ENCODE data around the gene FMN1.

GRCh38 chr15:32956711-32957110, 237.8 kb downstream of the FMN1 start:
- TF ChIP-seq EMX1 (CRISPR knock-in tag; IDR thresholded peaks at IDR 0.05): no peak
- TF ChIP-seq SP1 (CRISPR knock-in tag; conservative IDR thresholded peaks at IDR 0.05): no peak
- no peak for TF ChIP-seq CTCF (IDR thresholded peaks at IDR 0.05)
- no peak for TF ChIP-seq SOX15 (CRISPR knock-in tag; IDR thresholded peaks at IDR 0.05)
- no peak for TF ChIP-seq ETV6 (CRISPR knock-in tag; IDR thresholded peaks at IDR 0.05)
- no peak for TF ChIP-seq NFE2L1 (CRISPR knock-in tag; IDR thresholded peaks at IDR 0.05)
- no peak for TF ChIP-seq ESRRA (CRISPR knock-in tag; IDR thresholded peaks at IDR 0.05; ENCODE audit: borderline replicate concordance)
- TF ChIP-seq ATF2 (CRISPR knock-in tag; IDR thresholded peaks at IDR 0.05; ENCODE audit: borderline replicate concordance, low read depth): no peak
- TF ChIP-seq NR2C2 (CRISPR knock-in tag; IDR thresholded peaks at IDR 0.05): no peak
- TF ChIP-seq MLX (CRISPR knock-in tag; IDR thresholded peaks at IDR 0.05): no peak
- TF ChIP-seq ZBTB43 (CRISPR knock-in tag; IDR thresholded peaks at IDR 0.05): no peak
- TF ChIP-seq TEAD1 (CRISPR knock-in tag; IDR thresholded peaks at IDR 0.05): no peak
